SK-N-SH treated with all-trans-retinoic acid at 6 μM for 48 hours (cell line): ENCODE measurements around the gene ANK2.

Experiments used
- ATAC-seq: fragments of 200-7000 bp; cut with Tn5 transposase; 3 replicates; pipeline ENCODE4 v1.9.1; 2020; ENCODE audit warnings: mild to moderate bottlenecking, moderate library complexity
- ARNTL ChIP-seq: fragments of 450-650 bp; formaldehyde crosslinking; IDR thresholded peaks from 2 replicates; pipeline ENCODE4 v1.5.0; 2020; ENCODE audit warnings: low read depth, mild to moderate bottlenecking, moderate library complexity, borderline replicate concordance
- CSDC2 ChIP-seq: fragments of 250-450 bp; sonication (Bioruptor Pico); IDR thresholded peaks from 2 replicates; pipeline ENCODE4 v1.5.0; 2020; ENCODE audit warnings: mild to moderate bottlenecking, moderate library complexity
- ESRRG ChIP-seq: fragments of 250-450 bp; sonication (Bioruptor Pico); IDR thresholded peaks from 2 replicates; pipeline ENCODE4 v1.6.1; 2021; ENCODE audit warnings: mild to moderate bottlenecking
- GLIS3 ChIP-seq: fragments of 250-450 bp; sonication (Bioruptor Pico); IDR thresholded peaks from 2 replicates; pipeline ENCODE4 v1.5.0; 2020; ENCODE audit warnings: mild to moderate bottlenecking, moderate library complexity
- ISL1 ChIP-seq: fragments of 250-450 bp; sonication (Bioruptor Pico); IDR thresholded peaks from 2 replicates; pipeline ENCODE4 v2.1.2; 2022; ENCODE audit warnings: mild to moderate bottlenecking, moderate library complexity
- OSR1 ChIP-seq: fragments of 250-450 bp; sonication (Bioruptor Pico); IDR thresholded peaks from 2 replicates; pipeline ENCODE4 v1.8.0; 2022; ENCODE audit warnings: moderate library complexity, mild to moderate bottlenecking, inconsistent platforms
- PPARA ChIP-seq: fragments of 250-450 bp; sonication (Bioruptor Pico); IDR thresholded peaks from 2 replicates; pipeline ENCODE4 v1.5.0; 2020; ENCODE audit warnings: mild to moderate bottlenecking, borderline replicate concordance
- RARB ChIP-seq: fragments of 250-450 bp; sonication (Bioruptor Pico); IDR thresholded peaks from 2 replicates; pipeline ENCODE4 v1.8.0; 2021; ENCODE audit warnings: mild to moderate bottlenecking, moderate library complexity
- SNAI2 ChIP-seq: fragments of 250-450 bp; sonication (Bioruptor Pico); IDR thresholded peaks from 2 replicates; pipeline ENCODE4 v1.5.0; 2020; ENCODE audit warnings: mild to moderate bottlenecking, moderate library complexity
- TCF4 ChIP-seq: fragments of 250-450 bp; sonication (Bioruptor Pico); IDR thresholded peaks from 2 replicates; pipeline ENCODE4 v1.8.0; 2021; ENCODE audit warnings: mild to moderate bottlenecking, moderate library complexity, borderline replicate concordance
- TOX ChIP-seq: fragments of 250-450 bp; sonication (Bioruptor Pico); IDR thresholded peaks from 2 replicates; pipeline ENCODE4 v1.8.0; 2021; ENCODE audit warnings: mild to moderate bottlenecking, moderate library complexity, borderline replicate concordance
- ZFP3 ChIP-seq: fragments of 250-450 bp; sonication (Bioruptor Pico); IDR thresholded peaks from 2 replicates; pipeline ENCODE4 v1.5.0; 2020; ENCODE audit warnings: mild to moderate bottlenecking, moderate library complexity
- ZFP30 ChIP-seq: fragments of 450-650 bp; formaldehyde crosslinking; IDR thresholded peaks from 2 replicates; pipeline ENCODE4 v1.5.0; 2022; ENCODE audit warnings: mild to moderate bottlenecking, moderate library complexity
- ZNF565 ChIP-seq: fragments of 450-650 bp; formaldehyde crosslinking; conservative IDR thresholded peaks from 2 replicates; pipeline ENCODE4 v1.5.0; 2020; ENCODE audit warnings: low read depth, mild to moderate bottlenecking, moderate library complexity
- ZNF70 ChIP-seq: fragments of 450-650 bp; formaldehyde crosslinking; IDR thresholded peaks from 2 replicates; pipeline ENCODE4 v1.5.0; 2020; ENCODE audit warnings: mild to moderate bottlenecking, moderate library complexity
- ZNF8 ChIP-seq: fragments of 450-650 bp; formaldehyde crosslinking; IDR thresholded peaks from 2 replicates; pipeline ENCODE4 v1.5.0; 2020; ENCODE audit warnings: mild to moderate bottlenecking, moderate library complexity
- TF ChIP-seq, protein P1 (sequence below): fragments of 250-450 bp; sonication (Bioruptor Pico); IDR thresholded peaks from 2 replicates; pipeline ENCODE4 v1.8.0; 2020; ENCODE audit warnings: mild to moderate bottlenecking, moderate library complexity, borderline replicate concordance
- TF ChIP-seq, protein P2 (sequence below): fragments of 250-450 bp; sonication (Bioruptor Pico); IDR thresholded peaks from 2 replicates; pipeline ENCODE4 v1.5.1; 2021; ENCODE audit warnings: mild to moderate bottlenecking, moderate library complexity
- TF ChIP-seq, protein P3 (sequence below): fragments of 250-450 bp; sonication (Bioruptor Pico); IDR thresholded peaks from 2 replicates; pipeline ENCODE4 v1.8.0; 2021; ENCODE audit warnings: low read depth, mild to moderate bottlenecking, moderate library complexity, borderline replicate concordance
- TF ChIP-seq, protein P4 (sequence below): fragments of 250-450 bp; sonication (Bioruptor Pico); IDR thresholded peaks from 2 replicates; pipeline ENCODE4 v1.5.0; 2020; ENCODE audit warnings: mild to moderate bottlenecking, moderate library complexity
- TF ChIP-seq, protein P5 (sequence below): fragments of 250-450 bp; sonication (Bioruptor Pico); IDR thresholded peaks from 2 replicates; pipeline ENCODE4 v1.5.1; 2020; ENCODE audit warnings: low read depth, mild to moderate bottlenecking, moderate library complexity

The ANK2 gene

DNA sequence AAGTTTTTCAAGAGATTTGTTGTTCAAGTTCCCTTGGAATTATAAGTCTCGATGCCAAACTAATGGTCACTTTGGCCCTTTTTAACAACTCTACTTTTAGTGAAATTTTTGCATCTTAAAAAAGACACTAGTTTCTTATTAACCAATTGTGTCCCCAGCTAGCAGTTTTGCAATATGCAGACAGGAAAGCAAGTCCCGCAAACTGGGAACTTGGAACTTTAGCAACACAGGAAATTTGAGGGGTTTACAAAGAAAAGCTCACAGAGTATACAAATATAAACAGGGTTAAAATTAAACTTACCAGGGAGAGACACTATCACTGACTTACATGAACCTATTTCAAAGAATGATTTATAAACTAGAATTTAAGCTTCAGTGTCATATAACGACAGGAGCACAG lies 137.9 kb downstream of the ANK2 start:
- ATAC-seq, result no peak
- no peak for TF ChIP-seq ESRRG
- TF ChIP-seq, protein P1, sequence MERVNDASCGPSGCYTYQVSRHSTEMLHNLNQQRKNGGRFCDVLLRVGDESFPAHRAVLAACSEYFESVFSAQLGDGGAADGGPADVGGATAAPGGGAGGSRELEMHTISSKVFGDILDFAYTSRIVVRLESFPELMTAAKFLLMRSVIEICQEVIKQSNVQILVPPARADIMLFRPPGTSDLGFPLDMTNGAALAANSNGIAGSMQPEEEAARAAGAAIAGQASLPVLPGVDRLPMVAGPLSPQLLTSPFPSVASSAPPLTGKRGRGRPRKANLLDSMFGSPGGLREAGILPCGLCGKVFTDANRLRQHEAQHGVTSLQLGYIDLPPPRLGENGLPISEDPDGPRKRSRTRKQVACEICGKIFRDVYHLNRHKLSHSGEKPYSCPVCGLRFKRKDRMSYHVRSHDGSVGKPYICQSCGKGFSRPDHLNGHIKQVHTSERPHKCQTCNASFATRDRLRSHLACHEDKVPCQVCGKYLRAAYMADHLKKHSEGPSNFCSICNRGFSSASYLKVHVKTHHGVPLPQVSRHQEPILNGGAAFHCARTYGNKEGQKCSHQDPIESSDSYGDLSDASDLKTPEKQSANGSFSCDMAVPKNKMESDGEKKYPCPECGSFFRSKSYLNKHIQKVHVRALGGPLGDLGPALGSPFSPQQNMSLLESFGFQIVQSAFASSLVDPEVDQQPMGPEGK (CRISPR knock-in tag), result no peak
- no peak for TF ChIP-seq TOX (CRISPR knock-in tag)
- TF ChIP-seq ARNTL (CRISPR knock-in tag), result no peak
- no peak for TF ChIP-seq CSDC2 (CRISPR knock-in tag)
- no peak for TF ChIP-seq PPARA (CRISPR knock-in tag)
- TF ChIP-seq, protein P2, sequence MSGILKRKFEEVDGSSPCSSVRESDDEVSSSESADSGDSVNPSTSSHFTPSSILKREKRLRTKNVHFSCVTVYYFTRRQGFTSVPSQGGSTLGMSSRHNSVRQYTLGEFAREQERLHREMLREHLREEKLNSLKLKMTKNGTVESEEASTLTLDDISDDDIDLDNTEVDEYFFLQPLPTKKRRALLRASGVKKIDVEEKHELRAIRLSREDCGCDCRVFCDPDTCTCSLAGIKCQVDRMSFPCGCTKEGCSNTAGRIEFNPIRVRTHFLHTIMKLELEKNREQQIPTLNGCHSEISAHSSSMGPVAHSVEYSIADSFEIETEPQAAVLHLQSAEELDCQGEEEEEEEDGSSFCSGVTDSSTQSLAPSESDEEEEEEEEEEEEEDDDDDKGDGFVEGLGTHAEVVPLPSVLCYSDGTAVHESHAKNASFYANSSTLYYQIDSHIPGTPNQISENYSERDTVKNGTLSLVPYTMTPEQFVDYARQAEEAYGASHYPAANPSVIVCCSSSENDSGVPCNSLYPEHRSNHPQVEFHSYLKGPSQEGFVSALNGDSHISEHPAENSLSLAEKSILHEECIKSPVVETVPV (CRISPR knock-in tag), result no peak
- no peak for TF ChIP-seq OSR1 (CRISPR knock-in tag)
- TF ChIP-seq ZNF565 (CRISPR knock-in tag), result no peak
- no peak for TF ChIP-seq ZNF70 (CRISPR knock-in tag)
- TF ChIP-seq ZFP30 (CRISPR knock-in tag), result no peak
- TF ChIP-seq TCF4 (CRISPR knock-in tag), result no peak
- TF ChIP-seq ISL1, result no peak
- TF ChIP-seq, protein P3, sequence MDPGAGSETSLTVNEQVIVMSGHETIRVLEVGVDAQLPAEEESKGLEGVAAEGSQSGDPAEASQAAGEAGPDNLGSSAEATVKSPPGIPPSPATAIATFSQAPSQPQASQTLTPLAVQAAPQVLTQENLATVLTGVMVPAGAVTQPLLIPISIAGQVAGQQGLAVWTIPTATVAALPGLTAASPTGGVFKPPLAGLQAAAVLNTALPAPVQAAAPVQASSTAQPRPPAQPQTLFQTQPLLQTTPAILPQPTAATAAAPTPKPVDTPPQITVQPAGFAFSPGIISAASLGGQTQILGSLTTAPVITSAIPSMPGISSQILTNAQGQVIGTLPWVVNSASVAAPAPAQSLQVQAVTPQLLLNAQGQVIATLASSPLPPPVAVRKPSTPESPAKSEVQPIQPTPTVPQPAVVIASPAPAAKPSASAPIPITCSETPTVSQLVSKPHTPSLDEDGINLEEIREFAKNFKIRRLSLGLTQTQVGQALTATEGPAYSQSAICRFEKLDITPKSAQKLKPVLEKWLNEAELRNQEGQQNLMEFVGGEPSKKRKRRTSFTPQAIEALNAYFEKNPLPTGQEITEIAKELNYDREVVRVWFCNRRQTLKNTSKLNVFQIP (CRISPR knock-in tag), result no peak
- TF ChIP-seq GLIS3, result no peak
- no peak for TF ChIP-seq RARB (CRISPR knock-in tag)
- TF ChIP-seq ZNF8, result no peak

DNA sequence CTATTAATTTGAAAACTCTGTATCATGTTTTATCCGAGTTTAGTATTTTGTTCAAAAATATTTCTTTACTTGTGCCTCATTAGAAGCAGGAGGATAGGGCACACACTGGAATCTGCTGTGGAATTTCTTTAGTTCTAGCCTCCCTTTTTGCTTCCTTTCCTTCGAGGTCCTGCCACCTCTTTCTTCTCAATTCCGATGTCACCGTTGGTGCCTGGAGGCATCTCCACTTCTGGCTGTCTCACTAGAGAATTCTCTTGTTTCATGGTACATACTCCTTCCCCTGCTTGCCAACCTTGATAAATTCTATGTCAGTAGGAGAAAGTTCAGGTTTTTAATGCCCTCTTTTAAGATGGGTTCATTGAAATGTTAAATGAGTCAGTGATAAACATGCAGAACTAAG lies 140.1 kb downstream of the ANK2 start:
- ATAC-seq, result no peak

DNA sequence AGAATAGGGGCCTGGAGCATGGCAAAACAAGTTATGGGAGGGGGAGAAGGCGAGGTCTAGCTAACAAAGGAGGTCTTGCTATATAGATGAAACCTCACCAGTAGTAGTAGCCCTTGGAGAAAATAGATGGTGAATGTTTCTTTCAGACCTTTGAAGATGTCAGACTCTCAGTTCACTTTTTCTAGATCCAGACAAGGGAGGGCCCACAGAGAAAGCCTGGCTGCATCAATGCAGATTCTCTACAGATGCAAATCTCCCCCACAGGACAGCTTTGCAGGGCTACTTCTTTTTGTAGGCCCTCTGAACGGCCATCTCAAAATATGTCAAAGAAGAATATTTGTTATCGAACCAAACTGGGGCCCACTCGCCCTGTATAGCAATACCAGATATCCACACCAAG lies 159.7 kb downstream of the ANK2 start:
- no peak for ATAC-seq
- TF ChIP-seq ESRRG (no peak), ZFP30 (CRISPR knock-in tag) (no peak), OSR1 (CRISPR knock-in tag) (no peak), PPARA (CRISPR knock-in tag) (no peak)
- TF ChIP-seq, protein P4, sequence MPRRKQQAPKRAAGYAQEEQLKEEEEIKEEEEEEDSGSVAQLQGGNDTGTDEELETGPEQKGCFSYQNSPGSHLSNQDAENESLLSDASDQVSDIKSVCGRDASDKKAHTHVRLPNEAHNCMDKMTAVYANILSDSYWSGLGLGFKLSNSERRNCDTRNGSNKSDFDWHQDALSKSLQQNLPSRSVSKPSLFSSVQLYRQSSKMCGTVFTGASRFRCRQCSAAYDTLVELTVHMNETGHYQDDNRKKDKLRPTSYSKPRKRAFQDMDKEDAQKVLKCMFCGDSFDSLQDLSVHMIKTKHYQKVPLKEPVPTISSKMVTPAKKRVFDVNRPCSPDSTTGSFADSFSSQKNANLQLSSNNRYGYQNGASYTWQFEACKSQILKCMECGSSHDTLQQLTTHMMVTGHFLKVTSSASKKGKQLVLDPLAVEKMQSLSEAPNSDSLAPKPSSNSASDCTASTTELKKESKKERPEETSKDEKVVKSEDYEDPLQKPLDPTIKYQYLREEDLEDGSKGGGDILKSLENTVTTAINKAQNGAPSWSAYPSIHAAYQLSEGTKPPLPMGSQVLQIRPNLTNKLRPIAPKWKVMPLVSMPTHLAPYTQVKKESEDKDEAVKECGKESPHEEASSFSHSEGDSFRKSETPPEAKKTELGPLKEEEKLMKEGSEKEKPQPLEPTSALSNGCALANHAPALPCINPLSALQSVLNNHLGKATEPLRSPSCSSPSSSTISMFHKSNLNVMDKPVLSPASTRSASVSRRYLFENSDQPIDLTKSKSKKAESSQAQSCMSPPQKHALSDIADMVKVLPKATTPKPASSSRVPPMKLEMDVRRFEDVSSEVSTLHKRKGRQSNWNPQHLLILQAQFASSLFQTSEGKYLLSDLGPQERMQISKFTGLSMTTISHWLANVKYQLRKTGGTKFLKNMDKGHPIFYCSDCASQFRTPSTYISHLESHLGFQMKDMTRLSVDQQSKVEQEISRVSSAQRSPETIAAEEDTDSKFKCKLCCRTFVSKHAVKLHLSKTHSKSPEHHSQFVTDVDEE (CRISPR knock-in tag), result no peak
- TF ChIP-seq, protein P5, sequence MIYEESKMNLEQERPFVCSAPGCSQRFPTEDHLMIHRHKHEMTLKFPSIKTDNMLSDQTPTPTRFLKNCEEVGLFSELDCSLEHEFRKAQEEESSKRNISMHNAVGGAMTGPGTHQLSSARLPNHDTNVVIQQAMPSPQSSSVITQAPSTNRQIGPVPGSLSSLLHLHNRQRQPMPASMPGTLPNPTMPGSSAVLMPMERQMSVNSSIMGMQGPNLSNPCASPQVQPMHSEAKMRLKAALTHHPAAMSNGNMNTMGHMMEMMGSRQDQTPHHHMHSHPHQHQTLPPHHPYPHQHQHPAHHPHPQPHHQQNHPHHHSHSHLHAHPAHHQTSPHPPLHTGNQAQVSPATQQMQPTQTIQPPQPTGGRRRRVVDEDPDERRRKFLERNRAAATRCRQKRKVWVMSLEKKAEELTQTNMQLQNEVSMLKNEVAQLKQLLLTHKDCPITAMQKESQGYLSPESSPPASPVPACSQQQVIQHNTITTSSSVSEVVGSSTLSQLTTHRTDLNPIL (CRISPR knock-in tag), result no peak

More for the DNA sequence above, 140.1 kb downstream of the ANK2 start:
- TF ChIP-seq CSDC2 (CRISPR knock-in tag) (no peak), ESRRG (no peak), ZFP3 (no peak), PPARA (CRISPR knock-in tag) (no peak), RARB (CRISPR knock-in tag) (no peak), ZNF565 (CRISPR knock-in tag) (no peak), SNAI2 (CRISPR knock-in tag) (no peak), OSR1 (CRISPR knock-in tag) (no peak), TCF4 (CRISPR knock-in tag) (no peak), GLIS3 (no peak), ZFP30 (CRISPR knock-in tag) (no peak), ISL1 (no peak), ZNF8 (no peak)
- TF ChIP-seq, protein P3 (CRISPR knock-in tag), result no peak
- TF ChIP-seq, protein P1 (CRISPR knock-in tag), result no peak
